ENCODE data around the gene ARID1B. TPM values are rescaled to one million over a fixed set of nuclear protein-coding genes. Genes with fewer than 3 reads are reported as not detected.

The ARID1B gene
- total RNA-seq, 1 donor from 2014 or later, result 16.3 TPM

DNA sequence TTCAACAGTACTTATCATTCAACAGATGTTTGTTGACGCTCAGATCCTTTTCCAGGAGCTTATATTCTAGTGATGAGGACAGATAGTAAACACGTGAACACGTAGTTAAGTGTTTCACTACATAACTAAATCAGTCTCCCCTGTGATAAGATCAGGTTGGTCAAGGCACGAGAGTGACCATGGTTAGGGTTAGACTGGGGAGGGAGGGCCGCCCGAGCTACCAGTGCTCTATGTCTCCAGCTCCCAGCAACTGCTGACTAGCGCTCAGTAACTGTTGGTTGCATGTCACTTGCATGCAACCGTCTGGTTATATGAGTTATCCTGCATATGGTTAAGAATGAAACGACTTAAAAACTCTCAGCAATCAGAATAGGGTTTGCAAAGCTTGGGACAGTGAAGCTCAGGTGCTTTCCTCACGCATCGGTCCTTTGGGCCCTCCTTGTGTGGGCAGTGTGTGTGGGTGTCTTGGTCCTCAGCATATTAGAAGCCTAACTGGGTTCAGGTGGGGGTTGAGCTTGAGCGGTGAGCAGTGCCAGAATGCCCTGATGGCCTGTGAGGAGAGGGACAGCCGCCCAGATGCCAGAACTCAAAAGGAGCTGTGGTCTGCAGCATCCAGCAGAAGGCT, 120.8 kb downstream of the ARID1B start:
- Histone ChIP-seq H3K4me3 (ENCODE audit: low read depth, low read length) (no peak overlapping the region), H3K36me3 (ENCODE audit: control insufficient read depth, insufficient read depth, low read length) (no peaks in the 10 kb centered on the region), H3K27me3 (ENCODE audit: control insufficient read depth, insufficient read depth, low read length) (no peaks in the 10 kb centered on the region)
- DNase-seq (ENCODE audit: low read depth), result no peak
- TF ChIP-seq, protein P1, sequence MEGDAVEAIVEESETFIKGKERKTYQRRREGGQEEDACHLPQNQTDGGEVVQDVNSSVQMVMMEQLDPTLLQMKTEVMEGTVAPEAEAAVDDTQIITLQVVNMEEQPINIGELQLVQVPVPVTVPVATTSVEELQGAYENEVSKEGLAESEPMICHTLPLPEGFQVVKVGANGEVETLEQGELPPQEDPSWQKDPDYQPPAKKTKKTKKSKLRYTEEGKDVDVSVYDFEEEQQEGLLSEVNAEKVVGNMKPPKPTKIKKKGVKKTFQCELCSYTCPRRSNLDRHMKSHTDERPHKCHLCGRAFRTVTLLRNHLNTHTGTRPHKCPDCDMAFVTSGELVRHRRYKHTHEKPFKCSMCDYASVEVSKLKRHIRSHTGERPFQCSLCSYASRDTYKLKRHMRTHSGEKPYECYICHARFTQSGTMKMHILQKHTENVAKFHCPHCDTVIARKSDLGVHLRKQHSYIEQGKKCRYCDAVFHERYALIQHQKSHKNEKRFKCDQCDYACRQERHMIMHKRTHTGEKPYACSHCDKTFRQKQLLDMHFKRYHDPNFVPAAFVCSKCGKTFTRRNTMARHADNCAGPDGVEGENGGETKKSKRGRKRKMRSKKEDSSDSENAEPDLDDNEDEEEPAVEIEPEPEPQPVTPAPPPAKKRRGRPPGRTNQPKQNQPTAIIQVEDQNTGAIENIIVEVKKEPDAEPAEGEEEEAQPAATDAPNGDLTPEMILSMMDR (IDR thresholded peaks at IDR 0.05; ENCODE audit: insufficient read depth, low read length, severe bottlenecking), result no peak
- FAIRE-seq, result no peak

DNA sequence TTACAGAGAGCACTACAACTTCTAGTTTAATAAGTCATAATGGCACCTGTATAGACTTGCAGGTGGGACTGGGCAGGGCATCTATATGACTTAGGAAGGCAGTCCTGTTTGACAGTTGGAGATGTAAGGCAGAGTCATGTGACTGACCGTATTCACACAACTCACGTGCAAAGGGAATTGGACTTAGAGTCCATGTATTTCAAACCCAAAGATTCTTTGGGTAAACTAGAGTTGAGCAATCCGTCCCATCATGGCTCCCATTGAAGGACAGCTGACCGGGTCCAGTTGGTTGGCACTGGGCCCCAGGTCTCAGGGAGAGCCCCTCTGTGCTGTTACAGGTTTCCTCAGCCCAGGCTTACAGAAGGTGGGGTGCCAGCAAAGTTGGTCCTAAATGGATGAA, 121.9 kb downstream of the ARID1B start:
- FAIRE-seq (no peak), DNase-seq (ENCODE audit: low read depth) (no peak)
- TF ChIP-seq, protein P1 (IDR thresholded peaks at IDR 0.05; ENCODE audit: insufficient read depth, low read length, severe bottlenecking), result no peak
- Histone ChIP-seq H3K4me3 (ENCODE audit: low read depth, low read length) (no peak overlapping the region), H3K36me3 (ENCODE audit: control insufficient read depth, insufficient read depth, low read length) (no peaks in the 10 kb centered on the region), H3K27me3 (ENCODE audit: control insufficient read depth, insufficient read depth, low read length) (no peaks in the 10 kb centered on the region)

DNA sequence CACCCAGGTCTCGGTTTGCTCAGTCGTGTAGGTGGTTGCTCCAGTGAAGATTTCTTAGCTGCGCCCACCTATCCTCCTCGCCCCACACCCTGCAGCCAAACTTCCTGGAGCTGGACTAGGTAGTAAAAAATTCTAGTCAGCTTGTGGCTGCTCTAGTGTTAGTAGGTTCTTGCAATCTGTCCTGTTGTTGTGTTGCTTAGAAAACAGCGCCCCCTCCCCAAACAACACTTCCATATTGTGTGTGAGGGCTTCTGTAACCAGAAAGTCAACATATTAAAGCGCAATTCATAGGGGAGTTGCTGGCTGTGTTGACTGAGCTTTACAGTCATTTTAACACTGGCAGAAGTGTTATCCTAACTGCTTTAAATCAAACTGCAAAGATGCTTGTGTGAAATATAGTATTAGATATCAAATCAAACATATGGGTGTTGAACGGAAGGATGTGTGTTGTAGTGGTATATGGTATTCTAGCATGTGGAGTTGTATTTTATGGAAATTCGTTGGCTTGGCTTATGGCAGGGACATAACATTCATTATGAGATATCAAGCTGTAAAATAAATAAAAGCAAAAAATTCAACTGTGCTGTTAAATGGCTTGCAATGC, 122.5 kb downstream of the ARID1B start:
- FAIRE-seq (no peak), DNase-seq (ENCODE audit: low read depth) (no peak)
- TF ChIP-seq, protein P1 (IDR thresholded peaks at IDR 0.05; ENCODE audit: insufficient read depth, low read length, severe bottlenecking), result no peak
- Histone ChIP-seq H3K36me3 (ENCODE audit: control insufficient read depth, insufficient read depth, low read length) (no peaks in the 10 kb centered on the region), H3K27me3 (ENCODE audit: control insufficient read depth, insufficient read depth, low read length) (no peaks in the 10 kb centered on the region), H3K4me3 (ENCODE audit: low read depth, low read length) (no peak overlapping the region)

DNA sequence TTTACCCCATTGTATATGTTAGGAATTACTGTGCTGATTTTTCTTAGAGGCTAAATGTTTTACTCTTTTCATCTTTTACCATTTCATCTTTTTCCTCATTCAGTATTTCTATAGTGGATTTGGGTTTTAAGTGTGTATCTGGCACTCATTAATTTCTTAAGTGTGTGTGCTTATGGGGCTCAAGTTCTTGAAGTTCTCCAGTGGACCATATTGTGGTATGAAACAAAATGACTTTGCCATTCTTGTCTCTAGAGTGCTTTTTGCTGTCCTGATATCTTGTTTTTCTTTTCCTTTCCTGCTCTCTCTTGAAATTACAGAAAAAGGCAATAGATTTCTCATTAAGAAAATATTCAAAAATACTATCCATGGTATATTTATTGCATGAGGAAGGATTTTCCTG, 123.1 kb downstream of the ARID1B start:
- FAIRE-seq, result no peak
- DNase-seq (ENCODE audit: low read depth), result no peak
- TF ChIP-seq, protein P1 (IDR thresholded peaks at IDR 0.05; ENCODE audit: insufficient read depth, low read length, severe bottlenecking), result no peak
- no peaks in the 10 kb centered on the region for H3K27me3 ChIP-seq (ENCODE audit: control insufficient read depth, insufficient read depth, low read length)
- H3K36me3 ChIP-seq (ENCODE audit: control insufficient read depth, insufficient read depth, low read length), result no peaks in the 10 kb centered on the region
- no peak overlapping the region for H3K4me3 ChIP-seq (ENCODE audit: low read depth, low read length)

DNA sequence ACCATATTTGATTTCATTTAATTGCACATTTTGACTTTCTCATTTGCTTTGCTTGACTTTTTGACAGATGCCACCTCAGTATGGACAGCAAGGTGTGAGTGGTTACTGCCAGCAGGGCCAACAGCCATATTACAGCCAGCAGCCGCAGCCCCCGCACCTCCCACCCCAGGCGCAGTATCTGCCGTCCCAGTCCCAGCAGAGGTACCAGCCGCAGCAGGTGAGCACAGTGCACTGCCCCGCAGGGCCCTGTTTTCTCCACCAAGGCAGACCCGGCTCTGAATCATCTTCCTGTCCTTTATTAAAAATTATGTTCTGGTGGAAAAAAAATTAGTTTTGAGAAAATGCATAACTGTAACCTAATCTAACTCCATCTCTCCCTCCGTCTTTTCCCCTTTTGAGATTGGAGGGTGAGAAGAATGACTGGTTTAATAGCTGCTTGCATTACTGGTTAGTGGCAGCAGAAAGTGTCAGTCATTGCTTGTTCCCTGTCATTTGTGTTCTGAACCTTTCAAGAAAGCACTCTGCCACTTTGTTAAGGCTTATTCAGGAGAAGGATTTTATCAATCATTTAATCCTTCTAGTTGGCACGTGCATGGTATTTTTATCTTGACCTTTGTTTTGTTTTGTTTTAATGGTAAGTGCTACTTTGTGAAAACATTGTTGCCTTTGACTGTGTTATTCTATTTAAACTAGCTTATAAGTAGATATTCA, 124.3 kb downstream of the ARID1B start:
- Histone ChIP-seq H3K36me3 (ENCODE audit: control insufficient read depth, insufficient read depth, low read length) (no peaks in the 10 kb centered on the region), H3K27me3 (ENCODE audit: control insufficient read depth, insufficient read depth, low read length) (no peaks in the 10 kb centered on the region), H3K4me3 (ENCODE audit: low read depth, low read length) (no peak overlapping the region)
- TF ChIP-seq, protein P1 (IDR thresholded peaks at IDR 0.05; ENCODE audit: insufficient read depth, low read length, severe bottlenecking), result no peak
- no peak for FAIRE-seq
- DNase-seq (ENCODE audit: low read depth), result no peak
